HG03159 (cell line): Measurements from ENCODE around the gene GFY.
"Not testable (repeated sequence)": the region's sequence is repeated elsewhere in the genome, so short reads cannot be mapped to it uniquely, and the experiment has no call there.

ENCODE experiments used
- ATAC-seq: cut with Tn5 transposase; IDR thresholded peaks from one replicate; pipeline ENCODE4 v1.9.1; 2021; ENCODE audit warnings: mild to moderate bottlenecking, moderate library complexity; ENCODE audit not compliant: unreplicated experiment

Gene GFY

GRCh38 chr19:49468199-49468598 is 43.0 kb downstream of the GFY start:
- ATAC-seq = no peak

- peak; percentile 57 for ATAC-seq
These were observed 43.7 kb downstream of the GFY start for GRCh38 chr19:49468746-49469447.

- ATAC-seq = no peak
These were observed 44.8 kb downstream of the GFY start for GRCh38 chr19:49469828-49470614.

GRCh38 chr19:49470615-49470978 is 45.4 kb downstream of the GFY start:
- no peak for ATAC-seq

GRCh38 chr19:49472936-49473335 is 47.7 kb downstream of the GFY start:
- no peak for ATAC-seq

- ATAC-seq = not testable (repeated sequence)
These were observed 48.3 kb downstream of the GFY start for GRCh38 chr19:49473501-49473867.

GRCh38 chr19:49473868-49474541 is 48.8 kb downstream of the GFY start, which contains the start of gene FLT3LG:
Gene FLT3LG, plus strand, starts transcription at chr19:49474215. Its CDS starts 425 bp downstream, at chr19:49474640.
- ATAC-seq = no peak

GRCh38 chr19:49474542-49474924 is 49.3 kb downstream of the GFY start:
- ATAC-seq = no peak

GRCh38 chr19:49475191-49475917 is 50.2 kb downstream of the GFY start:
- ATAC-seq = no peak

- no peak for ATAC-seq
These were observed 51.0 kb downstream of the GFY start for GRCh38 chr19:49475995-49476880.
